SU-DHL-6 (cell line): ENCODE results near the gene LCP2.

ENCODE experiments used
- H2AFZ ChIP-seq: fragments of 200-600 bp; sonication (generic); 2 replicates; pipeline ENCODE4 v1.6.1; 2014; ENCODE audit warnings: low read depth, mild to moderate bottlenecking, moderate library complexity, mixed read lengths, antibody characterized with exemption, low read length; ENCODE audit not compliant: severe bottlenecking
- H3F3A ChIP-seq: fragments of 200-600 bp; shearing (Covaris generic); 2 replicates; pipeline ENCODE4 v1.6.0; 2016; ENCODE audit warnings: antibody characterized with exemption, mild to moderate bottlenecking; ENCODE audit not compliant: insufficient read depth
- H3K27ac ChIP-seq: fragments of 200-600 bp; sonication (generic); 2 replicates; pipeline ENCODE4 v1.5.1; 2016; ENCODE audit warnings: low read depth, mild to moderate bottlenecking, low read length, moderate library complexity, mixed read lengths
- H3K27me3 ChIP-seq: fragments of 200-600 bp; sonication (generic), shearing (Covaris generic); 2 replicates; pipeline ENCODE4 v1.6.0; 2014; ENCODE audit warnings: mild to moderate bottlenecking, low read length
- H3K36me3 ChIP-seq: fragments of 200-600 bp; sonication (generic); 2 replicates; pipeline ENCODE4 v1.6.1; 2014; ENCODE audit warnings: mild to moderate bottlenecking, low read length, mixed read lengths
- H3K4me2 ChIP-seq: fragments of 300-600, 200-600 bp; shearing (Covaris generic), sonication (generic); 2 replicates; pipeline ENCODE4 v1.6.0; 2014; ENCODE audit warnings: low read length, low read depth, mild to moderate bottlenecking; ENCODE audit not compliant: poor library complexity, severe bottlenecking
- H3K4me3 ChIP-seq: fragments of 200-600 bp; sonication (generic); 2 replicates; pipeline ENCODE4 v1.5.1; 2014; ENCODE audit warnings: antibody characterized with exemption, low read length, mild to moderate bottlenecking, mixed read lengths; ENCODE audit not compliant: insufficient read depth, poor library complexity, severe bottlenecking
- H3K79me2 ChIP-seq: fragments of 200-600 bp; sonication (generic); 2 replicates; pipeline ENCODE4 v1.6.1; 2014; ENCODE audit warnings: mild to moderate bottlenecking, low read length, moderate library complexity; ENCODE audit not compliant: insufficient read depth
- H3K9ac ChIP-seq: fragments of 200-600 bp; sonication (generic); 2 replicates; pipeline ENCODE4 v1.7.0; 2014; ENCODE audit warnings: mild to moderate bottlenecking, low read length
- H3K9me2 ChIP-seq: fragments of 200-600 bp; sonication (generic); replicated peaks from 2 replicates; pipeline ENCODE4 v1.6.1; 2014; ENCODE audit warnings: low read length; ENCODE audit not compliant: insufficient read depth
- H3K9me3 ChIP-seq: fragments of 200-600 bp; sonication (generic); 2 replicates; pipeline ENCODE4 v1.6.1; 2014; ENCODE audit warnings: low read length, mixed read lengths; ENCODE audit not compliant: insufficient read depth
- H4K20me1 ChIP-seq: fragments of 200-600 bp; sonication (generic); 2 replicates; pipeline ENCODE4 v1.6.1; 2014; ENCODE audit warnings: low read depth, mild to moderate bottlenecking, antibody characterized with exemption, low read length, moderate library complexity, mixed read lengths
- EZH2phosphoT487 ChIP-seq: fragments of 200-600 bp; sonication (generic), shearing (Covaris generic); conservative IDR thresholded peaks from 2 replicates; pipeline ENCODE4 v1.6.1; 2018; ENCODE audit warnings: mild to moderate bottlenecking, antibody characterized with exemption, low read length, moderate library complexity, mixed read lengths
- TF ChIP-seq, protein P1 (sequence below): fragments of 200-600 bp; sonication (generic); IDR thresholded peaks from one replicate; pipeline ENCODE4 v1.5.1; 2017; ENCODE audit warnings: antibody characterized with exemption, mild to moderate bottlenecking, low read length, moderate library complexity; ENCODE audit not compliant: insufficient read depth, poor library complexity, severe bottlenecking

Gene LCP2

DNA sequence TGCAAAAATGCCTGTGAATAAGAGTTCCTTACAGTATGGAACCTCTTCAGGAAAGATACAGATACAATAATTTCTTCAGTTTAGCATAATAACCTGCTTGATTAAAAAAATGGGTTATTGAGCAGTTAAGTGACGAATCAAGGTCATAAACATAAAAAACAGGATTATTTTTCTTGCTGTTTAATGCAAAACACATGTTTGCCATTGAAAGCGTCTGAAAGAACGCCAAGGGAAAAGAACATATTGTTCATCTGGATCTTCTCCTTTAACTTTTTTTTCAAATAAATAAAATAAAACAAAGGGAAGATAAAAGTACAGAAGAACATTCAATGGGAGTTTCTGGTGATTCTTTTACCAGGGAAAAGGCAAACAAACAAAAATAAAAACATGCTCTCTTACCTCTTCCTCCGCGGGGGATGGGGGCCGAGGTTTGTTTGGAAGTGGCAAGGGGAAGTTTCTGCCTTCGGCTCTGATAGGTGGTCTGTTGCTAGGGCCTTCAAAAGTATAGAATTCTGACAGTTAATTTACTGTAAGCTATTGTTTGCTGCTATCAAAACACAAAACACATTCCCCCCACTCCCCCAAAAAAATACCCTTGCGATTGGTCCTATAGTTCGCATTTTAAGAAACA lies 44.7 kb downstream of the LCP2 start:
- Histone ChIP-seq H3K9me3 (no peaks in the 10 kb centered on the region), H3K36me3 (no peaks in the 10 kb centered on the region), H3K79me2 (no peaks in the 10 kb centered on the region), H3K27ac (no peak overlapping the region), H3K4me2 (no peak overlapping the region), H3K9ac (no peak overlapping the region), H3K27me3 (no peaks in the 10 kb centered on the region), H3K9me2 (no peaks in the 10 kb centered on the region), H3F3A (no peaks in the 10 kb centered on the region), H2AFZ (no peak overlapping the region), H4K20me1 (no peaks in the 10 kb centered on the region), H3K4me3 (no peak overlapping the region)
- TF ChIP-seq, protein P1, sequence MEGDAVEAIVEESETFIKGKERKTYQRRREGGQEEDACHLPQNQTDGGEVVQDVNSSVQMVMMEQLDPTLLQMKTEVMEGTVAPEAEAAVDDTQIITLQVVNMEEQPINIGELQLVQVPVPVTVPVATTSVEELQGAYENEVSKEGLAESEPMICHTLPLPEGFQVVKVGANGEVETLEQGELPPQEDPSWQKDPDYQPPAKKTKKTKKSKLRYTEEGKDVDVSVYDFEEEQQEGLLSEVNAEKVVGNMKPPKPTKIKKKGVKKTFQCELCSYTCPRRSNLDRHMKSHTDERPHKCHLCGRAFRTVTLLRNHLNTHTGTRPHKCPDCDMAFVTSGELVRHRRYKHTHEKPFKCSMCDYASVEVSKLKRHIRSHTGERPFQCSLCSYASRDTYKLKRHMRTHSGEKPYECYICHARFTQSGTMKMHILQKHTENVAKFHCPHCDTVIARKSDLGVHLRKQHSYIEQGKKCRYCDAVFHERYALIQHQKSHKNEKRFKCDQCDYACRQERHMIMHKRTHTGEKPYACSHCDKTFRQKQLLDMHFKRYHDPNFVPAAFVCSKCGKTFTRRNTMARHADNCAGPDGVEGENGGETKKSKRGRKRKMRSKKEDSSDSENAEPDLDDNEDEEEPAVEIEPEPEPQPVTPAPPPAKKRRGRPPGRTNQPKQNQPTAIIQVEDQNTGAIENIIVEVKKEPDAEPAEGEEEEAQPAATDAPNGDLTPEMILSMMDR: no peak
- TF ChIP-seq EZH2phosphoT487: no peak

DNA sequence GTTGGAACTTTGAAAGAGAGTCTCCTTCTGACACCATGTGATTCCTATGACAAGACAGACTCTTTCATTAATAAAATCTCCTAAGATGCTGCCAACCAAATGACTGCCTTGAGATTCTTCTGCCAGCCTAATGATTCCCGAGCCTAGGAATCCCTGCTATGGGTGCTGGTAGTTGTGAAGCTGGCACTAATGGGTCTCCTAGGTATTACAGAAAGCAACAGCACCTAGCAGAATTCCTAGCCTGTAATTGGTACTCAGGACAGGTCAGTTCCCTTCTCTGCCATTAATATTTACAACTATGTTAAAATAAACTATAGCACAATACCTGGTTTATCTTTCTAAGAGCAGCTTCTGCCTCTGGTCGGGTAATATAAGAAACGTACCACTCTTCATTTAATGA lies 45.5 kb downstream of the LCP2 start:
- no peak overlapping the region for H3K4me3 ChIP-seq
- no peak overlapping the region for H2AFZ ChIP-seq
- no peaks in the 10 kb centered on the region for H3K9me3 ChIP-seq
- no peak overlapping the region for H3K4me2 ChIP-seq
- H3K27ac ChIP-seq: no peak overlapping the region
- H3K79me2 ChIP-seq: no peaks in the 10 kb centered on the region
- no peaks in the 10 kb centered on the region for H3K36me3 ChIP-seq
- TF ChIP-seq, protein P1: no peak
- TF ChIP-seq EZH2phosphoT487: no peak
- H3F3A ChIP-seq: no peaks in the 10 kb centered on the region
- H4K20me1 ChIP-seq: no peaks in the 10 kb centered on the region
- H3K9ac ChIP-seq: no peak overlapping the region
- no peaks in the 10 kb centered on the region for H3K9me2 ChIP-seq
- H3K27me3 ChIP-seq: no peaks in the 10 kb centered on the region

DNA sequence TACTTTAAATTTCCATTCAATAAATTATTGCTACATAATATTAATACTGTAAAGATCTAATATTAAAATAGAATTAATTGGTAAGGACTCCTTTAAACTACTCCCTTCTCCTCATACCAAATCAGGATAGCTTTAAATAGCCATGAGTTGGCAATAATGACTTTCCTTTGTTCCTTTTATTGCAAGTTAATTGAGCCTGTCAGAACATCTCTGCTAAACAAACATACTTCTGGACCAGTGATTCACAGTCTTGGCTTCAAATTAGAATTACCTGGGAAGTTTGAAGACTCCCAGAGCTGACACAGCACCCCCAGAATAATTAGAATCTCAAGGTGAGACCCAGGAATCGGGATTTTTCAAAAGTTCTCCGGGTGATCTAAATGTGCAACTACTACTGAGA lies 46.1 kb downstream of the LCP2 start:
- H3K27me3 ChIP-seq: no peaks in the 10 kb centered on the region
- H3K9me3 ChIP-seq: no peaks in the 10 kb centered on the region
- H3K79me2 ChIP-seq: no peaks in the 10 kb centered on the region
- H3K9ac ChIP-seq: no peak overlapping the region
- H3K4me3 ChIP-seq: no peak overlapping the region
- no peak overlapping the region for H3K27ac ChIP-seq
- no peaks in the 10 kb centered on the region for H3K9me2 ChIP-seq
- H4K20me1 ChIP-seq: no peaks in the 10 kb centered on the region
- no peaks in the 10 kb centered on the region for H3F3A ChIP-seq
- no peak overlapping the region for H3K4me2 ChIP-seq
- no peak for TF ChIP-seq EZH2phosphoT487
- TF ChIP-seq, protein P1: no peak
- no peaks in the 10 kb centered on the region for H3K36me3 ChIP-seq
- no peak overlapping the region for H2AFZ ChIP-seq
